Activated T-helper 17 cell treated with anti-CD3 and anti-CD28 coated beads, Interleukin-2, amount 50 U/mL, for 72 hours (primary cell): Measurements from ENCODE around the gene RSPH10B. TPM values are rescaled to one million over a fixed set of nuclear protein-coding genes. Genes with fewer than 3 reads are reported as not detected.
"Not testable (repeated sequence)": the region's sequence is repeated elsewhere in the genome, so short reads cannot be mapped to it uniquely, and the experiment has no call there.

Experiments
- ATAC-seq: fragments of 150-1000 bp; cut with Tn5 transposase; replicated peaks from 2 replicates; pipeline ENCODE4 v1.10.0; 2021; ENCODE audit warnings: mild to moderate bottlenecking, moderate library complexity
- H3K27ac Mint-ChIP-seq: one replicate; pipeline ENCODE4 v1.8.0; 2022; ENCODE audit warnings: mixed read lengths
- H3K27me3 Mint-ChIP-seq: one replicate; pipeline ENCODE4 v1.8.0; 2022; ENCODE audit warnings: mixed read lengths
- H3K36me3 Mint-ChIP-seq: one replicate; pipeline ENCODE4 v1.8.0; 2022; ENCODE audit warnings: low read depth, mild to moderate bottlenecking, mixed read lengths
- H3K4me1 Mint-ChIP-seq: one replicate; pipeline ENCODE4 v1.8.0; 2022; ENCODE audit warnings: mixed read lengths
- H3K4me3 Mint-ChIP-seq: one replicate; pipeline ENCODE4 v1.8.0; 2022; ENCODE audit warnings: mild to moderate bottlenecking, mixed read lengths
- H3K9me3 Mint-ChIP-seq: one replicate; pipeline ENCODE4 v1.8.0; 2022; ENCODE audit warnings: mixed read lengths
- total RNA-seq, 2 donors: library from RNA; stranded (reverse); gene quantifications; one replicate each; pipeline ENCODE4 v1.2.3, GENCODE V29; 2022

The RSPH10B gene
- total RNA-seq, 2 donors from 2014 or later = 0.11 to 2.2 TPM

DNA sequence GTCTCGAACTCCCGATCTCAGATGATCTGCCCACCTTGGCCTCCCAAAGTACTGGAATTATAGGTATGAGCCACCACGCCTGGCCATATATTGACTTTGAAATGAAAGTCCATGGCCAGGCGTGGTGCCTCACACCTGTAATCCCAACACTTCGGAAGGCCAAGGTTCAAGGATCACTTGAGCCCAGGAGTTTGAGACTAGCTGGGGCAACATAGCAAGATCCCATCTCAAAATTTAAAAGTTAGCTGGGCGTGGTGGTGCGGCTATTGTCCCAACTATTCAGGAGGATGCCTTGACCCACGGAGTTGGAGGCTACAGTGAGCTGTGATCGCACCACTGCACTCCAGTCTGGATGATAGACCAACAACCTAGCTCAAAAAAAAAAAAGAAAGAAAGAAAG lies 78.0 kb downstream of the RSPH10B start:
- no peak for ATAC-seq
- Mint-ChIP-seq H3K27me3 (no peaks in the 10 kb centered on the region), H3K36me3 (no peaks in the 10 kb centered on the region), H3K4me1 (no peaks in the 10 kb centered on the region), H3K4me3 (no peak overlapping the region), H3K9me3 (no peaks in the 10 kb centered on the region), H3K27ac (no peak overlapping the region)

DNA sequence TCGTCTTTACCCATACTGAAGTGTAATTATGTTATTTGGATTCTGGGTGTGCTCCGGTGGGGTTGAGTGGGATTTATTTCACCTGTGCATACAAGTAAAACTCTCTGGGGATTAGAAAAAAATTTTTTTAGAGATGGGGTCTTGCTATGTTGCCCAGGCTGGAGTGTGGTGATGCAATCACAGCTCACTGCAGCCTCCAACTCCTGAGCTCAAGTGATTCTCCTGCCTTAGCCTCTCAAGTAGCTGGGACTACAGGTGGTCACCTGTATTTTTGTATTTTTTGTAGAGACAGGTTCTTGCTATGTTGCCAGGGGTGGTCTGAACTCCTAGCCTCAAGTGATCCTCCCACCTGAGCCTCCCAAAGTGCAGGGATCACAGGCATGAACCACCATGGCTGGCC lies 80.2 kb downstream of the RSPH10B start:
- not testable (repeated sequence) for H3K36me3 Mint-ChIP-seq, H3K27ac Mint-ChIP-seq, ATAC-seq, H3K9me3 Mint-ChIP-seq, H3K4me1 Mint-ChIP-seq, H3K27me3 Mint-ChIP-seq, H3K4me3 Mint-ChIP-seq

DNA sequence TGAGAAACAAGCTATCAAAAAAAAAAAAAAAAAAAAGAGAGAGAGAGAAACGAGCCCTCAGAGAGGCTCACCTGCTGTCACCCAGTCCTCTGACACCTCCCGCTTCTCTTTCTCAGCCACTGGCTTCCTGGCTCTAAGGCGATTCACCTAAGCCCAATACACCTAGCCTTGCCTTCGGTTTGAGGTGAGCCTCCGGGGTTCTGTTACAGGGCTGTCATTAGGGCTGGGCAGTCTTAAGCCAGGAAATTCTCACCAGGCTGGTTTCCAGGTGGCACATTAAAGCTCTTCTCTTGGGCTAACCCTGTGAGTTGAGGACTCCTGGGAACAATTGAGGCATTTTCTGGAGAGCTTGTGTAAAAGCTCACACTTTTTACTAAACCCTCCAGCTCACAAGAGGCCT lies 82.5 kb downstream of the RSPH10B start:
- H3K9me3 Mint-ChIP-seq, H3K27me3 Mint-ChIP-seq, ATAC-seq, H3K4me1 Mint-ChIP-seq, H3K36me3 Mint-ChIP-seq, H3K27ac Mint-ChIP-seq, H3K4me3 Mint-ChIP-seq: not testable (repeated sequence)

DNA sequence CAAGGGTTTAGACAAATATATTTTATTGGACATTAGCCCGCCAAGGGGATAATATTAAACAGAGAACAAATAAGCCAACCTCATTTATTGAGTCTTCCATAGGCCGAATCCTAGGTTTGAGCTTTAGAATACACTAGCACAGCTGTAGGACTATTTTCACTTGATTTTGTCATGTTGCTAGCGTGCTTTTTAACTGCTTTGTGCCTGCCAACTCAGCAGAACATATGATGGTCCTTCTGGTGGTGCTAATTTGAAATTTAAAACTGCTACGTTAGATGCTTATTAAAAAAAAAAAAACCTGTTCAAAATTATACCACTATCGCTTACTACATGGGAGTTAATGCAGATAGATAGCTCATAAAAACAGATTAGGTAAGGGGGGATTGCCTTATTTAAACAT lies 86.1 kb downstream of the RSPH10B start:
- ATAC-seq, H3K36me3 Mint-ChIP-seq, H3K4me1 Mint-ChIP-seq, H3K27me3 Mint-ChIP-seq, H3K4me3 Mint-ChIP-seq, H3K27ac Mint-ChIP-seq, H3K9me3 Mint-ChIP-seq: not testable (repeated sequence)

DNA sequence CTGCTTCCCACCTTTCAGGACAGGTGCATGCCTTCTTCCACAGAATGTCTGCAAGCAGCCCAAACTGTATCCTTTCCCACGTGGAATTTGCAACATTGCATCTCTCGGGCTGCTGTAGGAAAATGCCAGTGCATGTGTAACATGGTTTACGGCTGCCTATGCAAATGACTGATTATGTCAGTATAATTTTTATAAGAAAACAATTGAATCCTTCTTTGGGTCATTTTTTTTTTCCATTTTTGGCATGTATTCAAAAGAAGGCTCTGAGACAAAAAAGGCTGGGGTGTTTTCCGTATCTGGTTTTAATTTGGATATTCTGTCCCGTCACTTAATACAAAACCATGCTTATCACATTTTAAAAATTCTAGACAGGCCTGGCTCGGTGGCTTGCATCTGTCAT lies 90.4 kb downstream of the RSPH10B start:
- not testable (repeated sequence) for H3K4me1 Mint-ChIP-seq, H3K27ac Mint-ChIP-seq, H3K4me3 Mint-ChIP-seq, H3K27me3 Mint-ChIP-seq, H3K36me3 Mint-ChIP-seq, H3K9me3 Mint-ChIP-seq, ATAC-seq

DNA sequence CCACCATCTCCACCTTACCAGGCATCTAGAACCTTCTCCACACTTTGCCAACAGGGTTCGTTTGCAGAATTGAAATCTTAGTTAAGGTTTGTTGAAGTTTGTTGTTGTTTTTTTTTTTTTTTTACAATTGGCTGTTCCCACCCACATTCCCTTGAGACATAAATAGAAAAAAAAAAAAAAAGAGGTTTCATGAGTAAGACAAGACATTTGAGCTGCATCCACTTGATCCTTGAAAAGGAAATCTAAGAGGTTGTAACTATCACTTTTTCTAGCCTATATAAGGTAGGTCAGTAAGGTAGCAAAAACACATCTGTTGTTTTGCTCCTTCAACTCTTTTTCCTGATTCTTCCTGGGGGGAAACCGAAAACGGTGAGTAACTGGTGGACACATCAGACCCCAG lies 90.9 kb downstream of the RSPH10B start:
- not testable (repeated sequence) for H3K4me3 Mint-ChIP-seq, H3K36me3 Mint-ChIP-seq, ATAC-seq, H3K9me3 Mint-ChIP-seq, H3K27ac Mint-ChIP-seq, H3K4me1 Mint-ChIP-seq, H3K27me3 Mint-ChIP-seq

Other genes with a start within 250 kb of the RSPH10B start
- 10 to 100 TPM; 22.4 to 28.3 TPM for gene RNF216, start 189.0 kb downstream of the RSPH10B start, total RNA-seq
- gene OCM, start 89.9 kb downstream of the RSPH10B start, total RNA-seq = not detected
- gene CCZ1, start 72.0 kb downstream of the RSPH10B start, total RNA-seq = 100 to 1,000 TPM in 1 of 2 donors, 10 to 100 TPM in 1; 58.5 to 133 TPM
- gene PMS2, start 38.4 kb upstream of the RSPH10B start, total RNA-seq = 10 to 100 TPM; 17.4 to 20.6 TPM
- 10 to 100 TPM; 21.5 to 45.2 TPM for gene AIMP2, start 38.6 kb upstream of the RSPH10B start, total RNA-seq
- under 1 TPM in 1 of 2 donors, not detected in 1; 0.26 TPM for gene ANKRD61, start 60.7 kb upstream of the RSPH10B start, total RNA-seq
- gene EIF2AK1, start 88.5 kb upstream of the RSPH10B start, total RNA-seq = 100 to 1,000 TPM; 116 to 117 TPM
- gene USP42, start 134.3 kb upstream of the RSPH10B start, total RNA-seq = 10 to 100 TPM in 1 of 2 donors, 1 to 10 TPM in 1; 9.9 to 10.5 TPM